HFFc6 (cell line): ENCODE measurements around the gene ATG4A. TPM values are rescaled to one million over a fixed set of nuclear protein-coding genes. Genes with fewer than 3 reads are reported as not detected.

Source experiments
- DNase-seq: peaks from one replicate; pipeline ENCODE4 v3.0.0-alpha.2; 2018
- H3K27ac Mint-ChIP-seq: 2 replicates; pipeline ENCODE4 v1.8.0; 2020; ENCODE audit warnings: mild to moderate bottlenecking, mixed read lengths
- H3K27me3 Mint-ChIP-seq: 2 replicates; pipeline ENCODE4 v1.8.0; 2021; ENCODE audit warnings: mild to moderate bottlenecking, moderate library complexity, mixed read lengths; ENCODE audit not compliant: insufficient read depth
- H3K36me3 Mint-ChIP-seq: 2 replicates; pipeline ENCODE4 v1.8.0; 2021; ENCODE audit warnings: low read depth, mixed read lengths
- H3K4me1 Mint-ChIP-seq: 2 replicates; pipeline ENCODE4 v1.8.0; 2020; ENCODE audit warnings: low read depth, mixed read lengths
- H3K4me3 Mint-ChIP-seq: 2 replicates; pipeline ENCODE4 v1.8.0; 2020; ENCODE audit warnings: mild to moderate bottlenecking, moderate library complexity, mixed read lengths
- H3K9me3 Mint-ChIP-seq: 2 replicates; pipeline ENCODE4 v1.8.0; 2020; ENCODE audit warnings: mild to moderate bottlenecking, mixed read lengths
- total RNA-seq, 6 experiments: library from RNA; stranded (reverse); fragmentation: NEBNext Ultra II Directional; extraction: Animal tissue kit (Norgen Biotek cat#: 25700); gene quantifications; 2 replicates in 1 of 6; 3 replicates in 5 of 6; pipeline ENCODE4 v1.2.3, GENCODE V29; 2021
- TF ChIP-seq, protein P1 (sequence below): fragments of 200-600 bp; sonication (generic); IDR thresholded peaks from 2 replicates; pipeline ENCODE4 v1.5.0; 2021; ENCODE audit warnings: antibody characterized with exemption, mild to moderate bottlenecking

The ATG4A gene
- total RNA-seq, 6 experiments from 2014 or later = 11.6 to 15.0 (median 13.4) TPM

GRCh38 chrX:108167211-108167872 lies 75.8 kb downstream of the ATG4A start:
- TF ChIP-seq, protein P1, sequence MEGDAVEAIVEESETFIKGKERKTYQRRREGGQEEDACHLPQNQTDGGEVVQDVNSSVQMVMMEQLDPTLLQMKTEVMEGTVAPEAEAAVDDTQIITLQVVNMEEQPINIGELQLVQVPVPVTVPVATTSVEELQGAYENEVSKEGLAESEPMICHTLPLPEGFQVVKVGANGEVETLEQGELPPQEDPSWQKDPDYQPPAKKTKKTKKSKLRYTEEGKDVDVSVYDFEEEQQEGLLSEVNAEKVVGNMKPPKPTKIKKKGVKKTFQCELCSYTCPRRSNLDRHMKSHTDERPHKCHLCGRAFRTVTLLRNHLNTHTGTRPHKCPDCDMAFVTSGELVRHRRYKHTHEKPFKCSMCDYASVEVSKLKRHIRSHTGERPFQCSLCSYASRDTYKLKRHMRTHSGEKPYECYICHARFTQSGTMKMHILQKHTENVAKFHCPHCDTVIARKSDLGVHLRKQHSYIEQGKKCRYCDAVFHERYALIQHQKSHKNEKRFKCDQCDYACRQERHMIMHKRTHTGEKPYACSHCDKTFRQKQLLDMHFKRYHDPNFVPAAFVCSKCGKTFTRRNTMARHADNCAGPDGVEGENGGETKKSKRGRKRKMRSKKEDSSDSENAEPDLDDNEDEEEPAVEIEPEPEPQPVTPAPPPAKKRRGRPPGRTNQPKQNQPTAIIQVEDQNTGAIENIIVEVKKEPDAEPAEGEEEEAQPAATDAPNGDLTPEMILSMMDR = no peak
- no peaks in the 10 kb centered on the region for H3K36me3 Mint-ChIP-seq
- H3K4me1 Mint-ChIP-seq = peaks cover 6% of the 10 kb centered on the region
- H3K4me3 Mint-ChIP-seq = no peak overlapping the region
- no peak overlapping the region for H3K27ac Mint-ChIP-seq
- no peaks in the 10 kb centered on the region; the same call in 1 of the 2 replicates for H3K9me3 Mint-ChIP-seq
- H3K27me3 Mint-ChIP-seq = peaks cover 2% of the 10 kb centered on the region
- DNase-seq = no peak

DNA sequence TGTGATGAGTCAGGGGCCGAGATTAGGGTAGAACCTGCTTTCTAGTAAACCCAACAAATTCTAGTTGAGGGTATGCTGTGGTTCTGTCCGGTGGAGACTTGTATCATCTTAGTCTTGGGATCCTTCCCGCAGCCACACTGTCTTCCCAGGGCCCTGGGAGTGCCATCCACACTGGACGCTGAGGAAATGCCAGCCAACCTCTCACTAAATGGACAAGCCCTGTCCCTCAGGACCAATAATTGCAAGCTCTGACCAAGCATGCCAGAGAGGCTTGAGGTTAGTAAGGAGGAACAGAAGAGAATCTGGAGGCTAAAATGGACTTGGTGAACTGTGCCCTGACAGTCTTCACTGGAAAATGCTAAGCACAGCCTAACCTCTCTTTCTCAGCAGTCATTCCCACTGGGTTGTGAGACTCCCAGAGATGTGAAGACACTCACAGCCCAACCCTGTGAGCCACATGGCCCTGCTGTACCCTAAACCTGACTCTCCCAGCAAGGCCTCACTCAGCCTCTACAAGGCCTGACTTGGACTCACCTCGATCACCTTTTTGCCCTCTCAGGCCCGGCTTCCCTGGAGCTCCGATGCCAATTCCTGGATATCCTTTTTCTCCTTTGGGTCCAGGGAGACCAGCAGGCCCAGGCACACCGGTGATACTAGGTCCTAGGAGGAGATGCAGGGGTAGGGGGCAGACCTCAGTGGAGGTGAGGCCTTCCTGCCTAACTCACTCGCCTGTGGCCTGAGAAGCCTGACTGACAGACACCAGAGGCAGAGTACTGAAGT lies 77.6 kb downstream of the ATG4A start:
- Mint-ChIP-seq H3K27me3 (peaks cover 4% of the 10 kb centered on the region), H3K9me3 (no peaks in the 10 kb centered on the region), H3K27ac (no peak overlapping the region), H3K4me3 (no peak overlapping the region), H3K4me1 (peaks cover 6% of the 10 kb centered on the region), H3K36me3 (no peaks in the 10 kb centered on the region)
- TF ChIP-seq, protein P1 = no peak
- no peak for DNase-seq

DNA sequence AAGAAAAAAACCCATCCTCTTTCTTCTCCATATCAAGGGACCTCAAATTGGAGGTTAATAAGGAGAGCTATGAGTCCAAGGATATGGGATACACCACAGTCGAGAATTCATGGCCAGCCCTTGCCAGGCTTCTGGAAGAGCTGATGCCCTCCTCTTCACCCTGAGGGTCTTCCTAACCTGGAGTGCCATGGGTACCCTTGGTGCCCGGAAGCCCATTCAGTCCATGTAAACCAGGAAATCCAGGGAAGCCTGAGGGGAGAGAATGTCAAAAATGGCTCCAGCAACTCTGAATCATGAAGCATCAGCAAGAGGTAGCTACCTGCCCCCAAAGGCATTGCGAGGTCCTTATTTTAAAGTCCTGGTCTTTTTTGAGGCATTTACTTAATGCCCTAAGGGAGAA lies 78.2 kb downstream of the ATG4A start:
- no peak for DNase-seq
- H3K4me3 Mint-ChIP-seq = no peak overlapping the region
- H3K4me1 Mint-ChIP-seq = peaks cover 6% of the 10 kb centered on the region
- peaks cover 4% of the 10 kb centered on the region for H3K27me3 Mint-ChIP-seq
- TF ChIP-seq, protein P1 = no peak
- no peaks in the 10 kb centered on the region for H3K9me3 Mint-ChIP-seq
- H3K36me3 Mint-ChIP-seq = no peaks in the 10 kb centered on the region
- no peak overlapping the region for H3K27ac Mint-ChIP-seq

- no peak overlapping the region for H3K4me3 Mint-ChIP-seq
- H3K27ac Mint-ChIP-seq = no peak overlapping the region
- H3K36me3 Mint-ChIP-seq = no peaks in the 10 kb centered on the region
- H3K4me1 Mint-ChIP-seq = peaks cover 6% of the 10 kb centered on the region
- DNase-seq = no peak
- no peaks in the 10 kb centered on the region for H3K9me3 Mint-ChIP-seq
- TF ChIP-seq, protein P1 = no peak
- H3K27me3 Mint-ChIP-seq = peaks cover 6% of the 10 kb centered on the region
Measured at GRCh38 chrX:108171671-108172070, 80.1 kb downstream of the ATG4A start.

- Mint-ChIP-seq H3K27me3 (peaks cover 6% of the 10 kb centered on the region), H3K9me3 (no peaks in the 10 kb centered on the region), H3K27ac (no peak overlapping the region), H3K4me1 (no peaks in the 10 kb centered on the region), H3K4me3 (no peak overlapping the region), H3K36me3 (no peaks in the 10 kb centered on the region)
- TF ChIP-seq, protein P1 = no peak
- DNase-seq = no peak
Measured at GRCh38 chrX:108173874-108174273, 82.3 kb downstream of the ATG4A start.
